ENCODE data around the gene EHHADH. TPM values are rescaled to one million over a fixed set of nuclear protein-coding genes. Genes with fewer than 3 reads are reported as not detected.

EHHADH gene
- total RNA-seq, 1 experiment from 2014 or later = 20.1 TPM

- BruUV-seq (replicated peaks) = no TSS peak
- Mint-ChIP-seq H3K4me1 (ENCODE audit: low read depth, unreplicated experiment) (no peaks in the 10 kb centered on the region), H3K36me3 (ENCODE audit: insufficient read depth, unreplicated experiment) (no peaks in the 10 kb centered on the region), H3K4me3 (ENCODE audit: low read depth, unreplicated experiment) (no peak overlapping the region), H3K9me3 (ENCODE audit: low read depth, unreplicated experiment) (no peaks in the 10 kb centered on the region), H3K27me3 (ENCODE audit: unreplicated experiment) (no peaks in the 10 kb centered on the region), H3K27ac (ENCODE audit: unreplicated experiment) (no peak overlapping the region)
- CTCF ChIA-PET = no interaction called here
- DNase-seq = no peak
- no peak for TF ChIP-seq CTCF (IDR thresholded peaks at IDR 0.05; ENCODE audit: unreplicated experiment)
- intact Hi-C loops (cut with micrococcal nuclease; ENCODE audit: unreplicated experiment) = no loop called here
Measured at GRCh38 chr3:185210621-185211142, 43.2 kb downstream of the EHHADH start.

GRCh38 chr3:185208823-185209222 is 45.0 kb downstream of the EHHADH start:
- no peak for DNase-seq
- no peak for TF ChIP-seq CTCF (IDR thresholded peaks at IDR 0.05; ENCODE audit: unreplicated experiment)
- no peaks in the 10 kb centered on the region for H3K9me3 Mint-ChIP-seq (ENCODE audit: low read depth, unreplicated experiment)
- no peaks in the 10 kb centered on the region for H3K27me3 Mint-ChIP-seq (ENCODE audit: unreplicated experiment)
- intact Hi-C loops (cut with micrococcal nuclease; ENCODE audit: unreplicated experiment) = no loop called here
- BruUV-seq (replicated peaks) = no TSS peak
- H3K4me1 Mint-ChIP-seq (ENCODE audit: low read depth, unreplicated experiment) = no peaks in the 10 kb centered on the region
- H3K4me3 Mint-ChIP-seq (ENCODE audit: low read depth, unreplicated experiment) = no peak overlapping the region
- no peak overlapping the region for H3K27ac Mint-ChIP-seq (ENCODE audit: unreplicated experiment)
- no peaks in the 10 kb centered on the region for H3K36me3 Mint-ChIP-seq (ENCODE audit: insufficient read depth, unreplicated experiment)
- CTCF ChIA-PET = no interaction called here

DNA sequence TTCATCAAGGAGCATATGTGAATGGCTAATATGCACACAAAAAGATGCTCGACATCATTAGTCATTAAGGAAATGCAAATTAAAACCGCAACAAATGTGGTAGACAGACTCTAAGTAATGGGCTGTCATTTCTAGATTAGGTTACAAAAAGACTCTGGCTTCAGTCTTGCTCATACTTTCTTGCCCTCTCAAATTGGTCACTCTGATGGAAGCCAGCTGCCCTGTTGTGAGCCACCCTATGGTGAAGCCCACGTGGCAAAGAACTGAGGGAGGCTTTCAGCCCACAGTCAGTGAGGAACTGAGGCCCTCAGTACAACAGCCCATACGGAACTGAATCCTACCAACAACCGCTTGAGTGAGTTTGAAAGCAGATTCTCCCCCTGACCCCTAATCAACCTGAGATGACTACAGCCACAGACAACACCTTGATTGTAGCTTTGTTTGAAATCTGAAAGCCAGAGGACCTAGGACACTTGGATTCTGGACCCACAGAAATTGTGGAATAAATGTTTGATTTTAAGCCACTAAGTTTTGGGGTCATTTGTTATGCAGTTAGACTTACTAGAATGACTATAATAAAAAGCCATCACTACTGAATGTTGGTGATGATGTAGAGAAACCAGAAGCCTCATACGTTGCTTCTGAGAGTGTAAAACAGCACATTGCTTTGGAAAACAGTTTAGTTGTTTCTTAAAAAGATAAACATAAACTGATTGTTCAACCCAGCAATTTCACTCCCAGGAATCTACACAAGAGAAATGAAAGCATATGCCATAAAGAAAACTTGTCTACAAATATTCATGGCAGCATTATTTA is 45.7 kb downstream of the EHHADH start:
- intact Hi-C loops (cut with micrococcal nuclease; ENCODE audit: unreplicated experiment) = no loop called here
- H3K27ac Mint-ChIP-seq (ENCODE audit: unreplicated experiment) = no peak overlapping the region
- no peak overlapping the region for H3K4me3 Mint-ChIP-seq (ENCODE audit: low read depth, unreplicated experiment)
- H3K4me1 Mint-ChIP-seq (ENCODE audit: low read depth, unreplicated experiment) = no peaks in the 10 kb centered on the region
- CTCF ChIA-PET = interaction anchor here (0.7 kb wide), 1 partner anchor 182 kb away, joined by 3 read pairs; no protein-coding TSS in a partner anchor
- no peaks in the 10 kb centered on the region for H3K36me3 Mint-ChIP-seq (ENCODE audit: insufficient read depth, unreplicated experiment)
- no peak for DNase-seq
- TF ChIP-seq CTCF (IDR thresholded peaks at IDR 0.05; ENCODE audit: unreplicated experiment) = no peak
- no peaks in the 10 kb centered on the region for H3K27me3 Mint-ChIP-seq (ENCODE audit: unreplicated experiment)
- no peaks in the 10 kb centered on the region for H3K9me3 Mint-ChIP-seq (ENCODE audit: low read depth, unreplicated experiment)
- no TSS peak for BruUV-seq (replicated peaks)

GRCh38 chr3:185207481-185207880 is 46.4 kb downstream of the EHHADH start:
- Mint-ChIP-seq H3K4me3 (ENCODE audit: low read depth, unreplicated experiment) (no peak overlapping the region), H3K9me3 (ENCODE audit: low read depth, unreplicated experiment) (no peaks in the 10 kb centered on the region), H3K4me1 (ENCODE audit: low read depth, unreplicated experiment) (no peaks in the 10 kb centered on the region), H3K36me3 (ENCODE audit: insufficient read depth, unreplicated experiment) (no peaks in the 10 kb centered on the region), H3K27me3 (ENCODE audit: unreplicated experiment) (no peaks in the 10 kb centered on the region), H3K27ac (ENCODE audit: unreplicated experiment) (no peak overlapping the region)
- DNase-seq = no peak
- TF ChIP-seq CTCF (IDR thresholded peaks at IDR 0.05; ENCODE audit: unreplicated experiment) = no peak
- intact Hi-C loops (cut with micrococcal nuclease; ENCODE audit: unreplicated experiment) = no loop called here
- CTCF ChIA-PET = no interaction called here
- no TSS peak for BruUV-seq (replicated peaks)

All from Calu3 (cell line).